ENCODE results near the gene ATXN3L.
"Not testable (repeated sequence)": the region's sequence is repeated elsewhere in the genome, so short reads cannot be mapped to it uniquely, and the experiment has no call there.

ATXN3L gene

GRCh38 chrX:13304052-13304451 is 15.8 kb downstream of the ATXN3L start:
- no peak for DNase-seq

DNA sequence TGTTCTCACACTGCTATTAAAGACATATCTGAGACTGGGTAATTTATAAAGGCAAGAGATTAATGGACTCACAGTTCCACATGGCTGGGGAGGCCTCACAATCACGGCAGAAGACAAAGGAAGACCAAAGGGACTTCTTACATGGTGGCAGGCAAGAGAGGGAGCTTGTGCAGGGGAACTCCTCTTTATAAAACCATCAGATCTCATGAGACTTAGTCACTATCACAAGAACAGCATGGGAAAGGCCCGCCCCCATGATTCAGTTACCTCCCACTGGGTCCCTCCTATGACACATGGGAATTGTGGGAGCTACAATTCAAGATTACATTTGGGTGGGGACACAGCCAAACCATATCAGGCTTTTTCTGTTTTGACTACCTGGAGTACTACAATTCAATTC is 16.6 kb downstream of the ATXN3L start:
- DNase-seq: not testable (repeated sequence)

GRCh38 chrX:13298836-13299235 is 21.0 kb downstream of the ATXN3L start:
- DNase-seq: no peak

- DNase-seq: no peak
Observed at GRCh38 chrX:13295841-13296240, 24.0 kb downstream of the ATXN3L start.

DNA sequence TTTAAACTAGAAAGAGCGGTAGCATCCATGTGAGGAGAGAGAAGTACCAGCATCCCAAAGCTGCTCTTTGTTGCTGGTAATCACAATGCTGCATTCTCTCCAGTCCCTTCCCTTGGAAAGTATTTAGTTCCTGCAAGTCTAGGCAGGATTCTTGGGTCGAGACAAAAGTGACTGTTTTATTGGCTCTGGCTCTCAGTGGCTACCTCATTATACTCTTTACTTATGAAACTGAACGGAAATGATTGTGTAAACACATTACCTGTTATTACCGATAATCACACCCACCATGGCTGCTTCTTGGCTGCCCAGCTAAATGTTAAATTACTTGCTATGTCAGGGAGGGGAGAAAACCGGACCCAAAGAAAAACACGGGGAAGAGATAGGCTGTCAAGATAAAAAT is 26.2 kb downstream of the ATXN3L start:
- DNase-seq: no peak

DNA sequence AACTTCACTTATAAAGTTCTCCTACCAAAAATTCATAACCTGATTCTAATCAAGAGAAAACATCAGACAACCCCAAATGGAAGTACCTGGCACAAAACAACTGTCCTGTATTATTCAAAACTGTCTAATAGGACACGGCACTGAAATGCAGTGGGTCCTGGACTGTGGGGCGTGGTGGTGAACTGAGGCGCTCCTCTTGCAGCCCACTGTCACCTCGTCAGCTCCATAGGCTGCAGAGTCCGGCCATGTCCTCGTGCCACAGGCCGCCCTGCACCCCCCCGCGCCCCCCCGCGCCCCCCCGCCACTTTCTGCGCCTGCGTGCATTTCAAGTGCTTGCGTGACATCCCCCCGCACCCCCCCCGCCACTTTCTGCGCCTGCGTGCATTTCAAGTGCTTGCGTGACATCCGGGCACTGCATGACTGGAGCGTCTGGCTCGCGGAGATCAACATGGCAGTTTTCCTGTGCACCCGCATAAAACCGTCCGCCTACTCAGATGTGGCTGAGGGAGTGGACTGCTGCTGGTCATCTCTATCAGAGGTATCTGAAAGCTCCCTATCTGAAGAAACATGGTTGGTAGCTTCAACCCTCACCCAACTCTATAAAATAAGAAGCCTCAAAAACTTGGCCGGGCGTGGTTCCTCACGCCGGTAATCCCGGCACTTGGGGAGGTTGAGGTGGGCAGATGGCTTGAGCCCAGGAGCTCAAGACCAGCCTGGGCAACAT is 28.8 kb downstream of the ATXN3L start:
- DNase-seq: no peak

GRCh38 chrX:13288671-13289070 is 31.2 kb downstream of the ATXN3L start:
- DNase-seq: no peak

GRCh38 chrX:13287816-13288215 is 32.0 kb downstream of the ATXN3L start:
- DNase-seq: no peak

DNA sequence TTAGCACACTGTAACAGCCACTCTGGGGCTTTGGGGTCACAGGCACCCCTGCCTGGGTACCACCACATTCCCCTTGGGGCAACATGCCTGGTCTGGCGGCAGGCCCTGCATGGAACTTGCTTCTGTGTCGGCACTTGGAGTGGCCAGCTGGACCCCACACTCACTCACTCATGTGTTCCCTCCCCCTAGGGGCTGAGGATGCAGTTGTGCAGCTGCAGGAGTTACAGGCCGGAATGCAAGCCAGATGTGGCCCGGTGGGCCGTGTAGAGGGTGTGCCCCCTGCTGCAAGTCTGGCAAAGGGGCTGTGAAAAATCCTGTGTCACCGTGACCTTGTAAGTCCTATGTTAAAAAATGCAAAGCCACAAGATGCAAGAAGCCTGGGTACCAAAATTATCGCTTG is 34.2 kb downstream of the ATXN3L start:
- DNase-seq: no peak

DNA sequence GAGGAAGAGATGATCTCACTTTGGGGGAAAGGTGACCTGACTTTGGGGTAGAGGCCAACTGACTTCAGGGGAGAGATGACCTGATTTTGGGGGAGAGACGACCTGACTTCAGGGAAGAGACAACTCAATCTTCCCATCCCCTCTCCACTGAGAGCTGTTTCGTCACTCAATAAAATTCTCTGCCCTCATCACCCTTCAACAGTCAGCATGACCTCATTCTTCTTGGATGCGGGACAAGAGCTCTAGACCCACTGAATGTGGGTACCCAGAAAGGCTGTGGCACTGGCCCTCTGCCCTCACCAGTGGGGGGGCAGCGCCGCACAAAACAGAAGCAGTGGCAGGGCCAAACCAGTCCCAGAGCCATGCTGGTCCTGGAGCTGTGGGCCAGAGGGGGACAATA is 34.6 kb downstream of the ATXN3L start:
- no peak for DNase-seq

DNA sequence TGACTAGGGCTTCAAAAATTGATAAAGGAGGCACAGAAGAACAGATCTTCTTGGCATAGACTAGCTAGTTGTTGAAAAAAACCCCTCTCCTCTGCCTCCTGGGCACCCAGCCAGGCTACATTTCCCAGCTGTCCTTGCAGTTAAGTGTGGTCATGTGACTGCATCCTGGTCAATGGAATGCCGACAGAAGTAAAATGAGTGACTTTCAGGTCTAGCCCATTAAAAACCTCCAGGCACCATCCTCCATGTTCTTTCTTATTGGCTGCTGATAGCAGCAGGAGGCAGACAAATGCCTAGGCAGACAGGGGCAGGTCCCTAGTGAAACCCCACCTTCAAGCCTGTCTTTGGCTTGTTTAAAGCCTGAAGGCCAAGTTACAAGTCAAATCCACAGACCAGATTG is 35.3 kb downstream of the ATXN3L start:
- no peak for DNase-seq

GRCh38 chrX:13283950-13284546 is 35.8 kb downstream of the ATXN3L start:
- DNase-seq: no peak

DNA sequence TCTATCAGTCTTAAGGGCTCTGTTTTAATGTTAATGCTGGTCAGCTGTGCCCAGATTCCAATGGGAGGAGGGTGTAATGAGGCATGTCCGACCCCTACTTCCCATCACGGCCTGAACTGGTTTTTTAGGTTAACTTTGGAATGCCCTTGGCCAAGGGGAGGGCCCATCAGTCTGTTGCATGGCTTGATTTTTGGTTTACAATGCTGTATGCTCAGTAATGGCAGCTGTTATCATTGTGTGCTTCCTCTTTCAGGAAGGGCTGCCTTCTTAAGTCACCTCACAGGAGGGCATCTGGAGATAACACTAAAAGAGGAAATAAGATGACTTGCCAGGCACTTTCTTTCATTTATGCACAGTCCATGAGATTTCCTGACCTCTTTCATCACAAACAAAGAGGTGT is 36.3 kb downstream of the ATXN3L start:
- DNase-seq: peak; percentile 68 to 71

- DNase-seq: no peak
Observed at GRCh38 chrX:13281289-13281688, 38.6 kb downstream of the ATXN3L start.

DNA sequence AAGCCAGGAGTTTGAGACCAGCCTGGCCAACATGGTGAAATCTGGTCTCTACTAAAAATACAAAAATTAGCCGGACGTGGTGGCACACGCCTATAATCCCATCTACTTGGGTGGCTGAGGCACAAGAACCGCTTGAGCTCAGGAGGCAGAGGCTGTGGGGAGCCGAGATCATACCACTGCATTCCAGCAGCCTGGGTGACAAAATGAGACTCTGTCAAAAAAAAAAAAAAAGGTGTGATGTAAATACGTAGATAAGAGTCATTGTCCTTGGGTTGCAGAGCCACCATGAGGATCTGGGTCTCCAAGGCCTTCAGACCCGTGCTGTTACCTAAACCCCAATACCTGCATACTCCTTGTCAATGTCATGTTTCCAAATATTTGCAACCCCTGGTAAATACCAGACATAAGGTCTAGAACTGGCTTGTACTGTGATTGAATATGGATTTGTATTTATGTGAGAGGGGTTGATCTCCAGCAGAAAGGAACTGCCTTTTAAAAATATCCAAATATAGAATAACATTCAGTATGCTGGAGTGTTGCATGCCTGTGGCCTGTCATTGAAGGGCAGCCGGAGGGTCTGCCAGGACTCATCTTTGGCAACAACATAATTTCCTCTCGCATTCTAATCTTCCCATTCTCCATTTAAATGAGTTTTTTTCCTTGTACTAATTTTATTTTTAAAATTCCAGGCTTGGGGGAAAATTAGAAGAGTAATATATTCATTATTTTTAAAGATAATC is 40.4 kb downstream of the ATXN3L start:
- DNase-seq: no peak

DNA sequence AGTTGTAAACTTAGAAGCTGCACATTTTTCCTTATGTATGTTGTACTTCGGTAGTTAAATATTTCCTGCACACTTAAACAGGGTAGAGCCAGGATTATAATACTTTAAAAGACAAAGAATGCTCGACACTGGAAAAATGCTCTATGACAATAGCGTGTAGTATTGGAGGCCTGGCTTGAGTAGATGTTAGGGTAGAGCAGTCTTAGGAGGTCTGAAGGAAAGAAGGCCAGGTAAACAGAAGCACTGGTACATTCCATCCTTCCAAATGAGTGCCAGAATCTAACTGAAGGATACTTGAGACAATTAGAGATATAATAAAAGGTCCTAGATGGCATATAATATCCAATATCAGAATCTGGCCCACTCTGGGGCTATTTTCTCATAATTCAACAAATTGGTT is 42.3 kb downstream of the ATXN3L start:
- no peak for DNase-seq

DNA sequence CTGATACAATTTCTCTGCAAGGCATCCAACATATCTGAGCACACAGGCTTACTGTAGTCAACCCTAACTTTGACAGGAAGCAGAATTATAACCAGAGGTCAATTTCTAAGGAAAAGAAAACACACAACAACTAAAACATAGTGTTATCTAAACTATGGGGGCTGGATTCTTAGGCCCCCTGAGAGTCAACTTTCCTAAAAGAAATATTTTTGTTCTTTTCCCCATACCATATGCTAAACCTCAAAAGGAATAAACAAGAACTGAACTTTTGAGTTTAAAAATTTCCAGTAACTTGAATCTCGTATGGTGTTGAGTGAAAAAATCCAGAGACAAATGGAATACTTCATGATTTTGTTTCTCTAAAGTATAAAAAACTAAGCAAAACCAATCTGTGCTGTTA is 42.9 kb downstream of the ATXN3L start:
- no peak for DNase-seq

DNA sequence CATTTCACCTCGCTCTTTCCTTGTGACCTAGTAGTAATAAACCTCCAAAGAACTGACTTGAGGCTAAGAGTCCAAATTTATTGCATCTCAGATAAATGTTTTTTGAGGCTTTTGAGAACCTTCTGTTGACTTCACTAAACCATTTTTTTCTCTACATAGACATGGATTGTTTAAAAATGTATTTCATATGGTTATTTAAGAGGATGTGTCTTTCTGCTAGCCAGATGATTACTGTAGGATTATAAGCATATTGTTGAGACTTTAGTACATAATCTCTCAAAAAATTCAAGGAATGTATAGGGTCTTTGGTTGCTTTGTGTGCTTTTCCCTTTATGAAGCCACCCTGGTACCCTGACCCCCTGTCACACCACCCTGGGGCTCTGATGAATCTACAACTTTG is 44.8 kb downstream of the ATXN3L start:
- DNase-seq: no peak

DNA sequence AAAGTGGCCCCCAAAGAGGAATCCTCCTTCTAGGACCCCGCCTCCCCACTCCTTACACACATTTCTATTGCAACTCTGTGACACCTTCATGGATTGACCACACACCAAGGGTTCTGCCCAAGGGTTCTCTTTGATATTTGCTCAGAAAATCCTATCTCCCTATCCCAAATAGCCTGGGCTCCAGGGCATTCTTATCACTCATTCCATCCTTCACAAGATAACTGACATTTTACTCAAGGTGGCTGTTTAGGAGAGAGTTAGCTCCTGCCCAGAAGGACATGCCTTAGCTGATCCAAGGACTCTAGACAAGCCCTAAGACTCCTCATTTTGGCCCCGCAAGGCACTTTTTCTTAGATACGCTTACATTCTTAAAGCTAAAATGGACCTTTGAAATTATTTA is 47.4 kb downstream of the ATXN3L start:
- DNase-seq: no peak

DNA sequence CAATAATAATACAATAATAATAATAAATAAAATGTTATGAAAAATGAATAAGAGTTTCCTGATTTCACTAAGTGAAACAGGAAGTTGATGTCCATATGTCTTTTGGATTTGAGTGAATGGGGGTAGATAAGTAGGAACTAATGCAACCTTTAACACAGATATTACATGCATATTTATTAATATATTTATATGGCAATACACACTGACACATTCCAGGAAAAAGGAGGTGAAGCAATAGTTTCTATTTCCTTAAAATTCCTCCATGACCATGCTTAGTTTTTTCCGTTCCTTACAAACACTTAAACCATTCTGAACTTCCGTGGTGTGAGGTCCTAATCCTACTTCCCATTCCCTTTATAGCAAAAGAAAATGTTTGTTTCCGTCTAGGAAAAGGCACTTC is 48.3 kb downstream of the ATXN3L start:
- DNase-seq: no peak

DNA sequence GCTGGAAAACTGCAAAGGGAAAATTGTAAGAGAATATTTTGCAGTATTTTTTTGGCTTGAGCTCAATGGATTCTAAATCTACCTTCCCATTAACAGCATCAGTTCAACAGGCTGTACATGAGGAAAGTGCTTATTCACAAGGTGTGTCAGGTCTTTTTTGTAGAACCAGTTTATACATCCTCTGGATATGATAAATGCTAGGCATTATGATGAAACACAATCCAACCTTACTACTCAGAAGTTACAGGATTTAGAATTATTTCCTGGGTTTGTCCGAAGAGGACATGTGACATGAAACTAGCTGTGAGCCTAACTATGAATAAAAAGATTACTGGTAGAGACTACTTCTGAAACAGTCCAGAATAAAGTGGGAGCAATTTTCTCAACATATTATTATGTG is 49.5 kb downstream of the ATXN3L start:
- no peak for DNase-seq

DNA sequence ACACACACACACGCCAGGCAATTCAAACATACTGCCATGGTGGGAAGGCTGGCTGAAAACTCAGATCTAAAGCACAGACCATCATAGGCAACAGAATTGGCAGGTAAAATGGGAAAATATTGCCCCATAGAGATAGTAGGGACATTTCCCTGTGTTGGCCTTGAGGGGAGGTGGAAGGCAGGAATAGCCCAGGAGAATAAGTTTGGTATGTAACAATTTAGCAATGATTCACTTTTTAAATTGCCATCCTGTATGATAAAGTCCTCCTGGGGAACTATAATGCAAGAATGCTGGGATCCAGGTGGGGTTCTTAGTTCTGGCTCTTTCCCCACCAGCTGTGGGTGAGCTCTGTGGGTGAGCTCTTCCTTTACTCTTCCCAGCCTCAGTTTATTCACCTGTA is 51.0 kb downstream of the ATXN3L start:
- no peak for DNase-seq
